ENCODE results near the gene PTPRK. TPM values are rescaled to one million over a fixed set of nuclear protein-coding genes. Genes with fewer than 3 reads are reported as not detected.
A peak's percentile ranks its signal among the peaks of the same experiment; 100 is the strongest.
"Not testable (repeated sequence)": the region's sequence is repeated elsewhere in the genome, so short reads cannot be mapped to it uniquely, and the experiment has no call there.

PTPRK gene
- total RNA-seq, 1 experiment from 2014 or later, result 31.9 TPM

GRCh38 chr6:128491610-128492206 lies 28.7 kb downstream of the PTPRK start:
- Histone ChIP-seq H3K4me3 (peak overlapping the region; percentile 37), H3K36me3 (no peaks in the 10 kb centered on the region), H3K27me3 (replicated peaks) (no peaks in the 10 kb centered on the region), H3K4me1 (replicated peaks) (peaks cover 39% of the 10 kb centered on the region), H3K9me3 (replicated peaks) (no peaks in the 10 kb centered on the region), H3K27ac (peak overlapping the region; percentile 85)
- peak; percentile 48 to 70 for DNase-seq (ENCODE audit: low read depth in 1 of 2, low spot score in 2 of 2)

- Histone ChIP-seq H3K36me3 (no peaks in the 10 kb centered on the region), H3K27me3 (replicated peaks) (no peaks in the 10 kb centered on the region), H3K27ac (peak overlapping the region; percentile 85), H3K9me3 (replicated peaks) (no peaks in the 10 kb centered on the region), H3K4me3 (peak overlapping the region; percentile 37), H3K4me1 (replicated peaks) (peaks cover 39% of the 10 kb centered on the region)
- peak in 1 of 2 experiments; percentile 52 for DNase-seq (ENCODE audit: low read depth in 1 of 2, low spot score in 2 of 2)
These were observed 29.3 kb downstream of the PTPRK start for GRCh38 chr6:128491100-128491581.

GRCh38 chr6:128487746-128488145 lies 32.7 kb downstream of the PTPRK start:
- H3K36me3 ChIP-seq, result no peaks in the 10 kb centered on the region
- DNase-seq (ENCODE audit: low read depth in 1 of 2, low spot score in 2 of 2), result no peak
- no peaks in the 10 kb centered on the region for H3K27me3 ChIP-seq (replicated peaks)
- no peaks in the 10 kb centered on the region for H3K9me3 ChIP-seq (replicated peaks)
- H3K27ac ChIP-seq, result no peak overlapping the region
- peaks cover 29% of the 10 kb centered on the region for H3K4me1 ChIP-seq (replicated peaks)
- H3K4me3 ChIP-seq, result no peak overlapping the region

- no peaks in the 10 kb centered on the region for H3K36me3 ChIP-seq
- H3K9me3 ChIP-seq (replicated peaks), result no peaks in the 10 kb centered on the region
- H3K27me3 ChIP-seq (replicated peaks), result no peaks in the 10 kb centered on the region
- H3K4me3 ChIP-seq, result no peak overlapping the region
- H3K4me1 ChIP-seq (replicated peaks), result peaks cover 22% of the 10 kb centered on the region
- no peak for DNase-seq (ENCODE audit: low read depth in 1 of 2, low spot score in 2 of 2)
- H3K27ac ChIP-seq, result no peak overlapping the region
These were observed 33.3 kb downstream of the PTPRK start for GRCh38 chr6:128487055-128487454.

- H3K9me3 ChIP-seq (replicated peaks); H3K27ac ChIP-seq; DNase-seq (ENCODE audit: low read depth in 1 of 2, low spot score in 2 of 2); H3K4me3 ChIP-seq; H3K36me3 ChIP-seq; H3K27me3 ChIP-seq (replicated peaks): not testable (repeated sequence)
- H3K4me1 ChIP-seq (replicated peaks), result peaks cover 20% of the 10 kb centered on the region
These were observed 33.8 kb downstream of the PTPRK start for GRCh38 chr6:128486580-128486979.

- Histone ChIP-seq H3K9me3 (replicated peaks) (no peaks in the 10 kb centered on the region), H3K36me3 (no peaks in the 10 kb centered on the region), H3K4me1 (replicated peaks) (peaks cover 12% of the 10 kb centered on the region), H3K4me3 (no peak overlapping the region), H3K27ac (no peak overlapping the region), H3K27me3 (replicated peaks) (no peaks in the 10 kb centered on the region)
- no peak for DNase-seq (ENCODE audit: low read depth in 1 of 2, low spot score in 2 of 2)
These were observed 36.8 kb downstream of the PTPRK start for GRCh38 chr6:128483472-128484135.

GRCh38 chr6:128482642-128483041 lies 37.8 kb downstream of the PTPRK start:
- DNase-seq (ENCODE audit: low read depth in 1 of 2, low spot score in 2 of 2), result no peak
- peaks cover 5% of the 10 kb centered on the region for H3K4me1 ChIP-seq (replicated peaks)
- H3K27me3 ChIP-seq (replicated peaks), result no peaks in the 10 kb centered on the region
- no peaks in the 10 kb centered on the region for H3K36me3 ChIP-seq
- H3K9me3 ChIP-seq (replicated peaks), result no peaks in the 10 kb centered on the region
- H3K4me3 ChIP-seq, result no peak overlapping the region
- H3K27ac ChIP-seq, result no peak overlapping the region

GRCh38 chr6:128479991-128480390 lies 40.4 kb downstream of the PTPRK start:
- no peak for DNase-seq (ENCODE audit: low read depth in 1 of 2, low spot score in 2 of 2)
- no peaks in the 10 kb centered on the region for H3K9me3 ChIP-seq (replicated peaks)
- H3K36me3 ChIP-seq, result no peaks in the 10 kb centered on the region
- no peak overlapping the region for H3K27ac ChIP-seq
- no peak overlapping the region for H3K4me3 ChIP-seq
- no peaks in the 10 kb centered on the region for H3K27me3 ChIP-seq (replicated peaks)
- no peaks in the 10 kb centered on the region; the same call in 1 of the 2 replicates for H3K4me1 ChIP-seq (replicated peaks)

- no peak for DNase-seq (ENCODE audit: low read depth in 1 of 2, low spot score in 2 of 2)
- Histone ChIP-seq H3K36me3 (no peaks in the 10 kb centered on the region), H3K27ac (no peak overlapping the region), H3K27me3 (replicated peaks) (no peaks in the 10 kb centered on the region), H3K4me3 (no peak overlapping the region), H3K9me3 (replicated peaks) (no peaks in the 10 kb centered on the region), H3K4me1 (replicated peaks) (peaks cover 8% of the 10 kb centered on the region)
These were observed 41.2 kb downstream of the PTPRK start for GRCh38 chr6:128479048-128479666.

- no peaks in the 10 kb centered on the region for H3K36me3 ChIP-seq
- H3K4me3 ChIP-seq, result no peak overlapping the region
- no peak for DNase-seq (ENCODE audit: low read depth in 1 of 2, low spot score in 2 of 2)
These were observed 42.0 kb downstream of the PTPRK start for GRCh38 chr6:128478230-128479047.

GRCh38 chr6:128474933-128475332 lies 45.5 kb downstream of the PTPRK start:
- H3K4me3 ChIP-seq, result no peak overlapping the region
- no peak overlapping the region for H3K27ac ChIP-seq
- H3K9me3 ChIP-seq (replicated peaks), result no peaks in the 10 kb centered on the region
- peaks cover 11% of the 10 kb centered on the region for H3K4me1 ChIP-seq (replicated peaks)
- no peaks in the 10 kb centered on the region for H3K27me3 ChIP-seq (replicated peaks)
- no peaks in the 10 kb centered on the region for H3K36me3 ChIP-seq
- no peak for DNase-seq (ENCODE audit: low read depth in 1 of 2, low spot score in 2 of 2)

More at GRCh38 chr6:128478230-128479047, 42.0 kb downstream of the PTPRK start:
- Histone ChIP-seq H3K9me3 (replicated peaks) (no peaks in the 10 kb centered on the region), H3K27me3 (replicated peaks) (no peaks in the 10 kb centered on the region), H3K27ac (no peak overlapping the region), H3K4me1 (replicated peaks) (peaks cover 11% of the 10 kb centered on the region)

- Histone ChIP-seq H3K4me3 (no peak overlapping the region), H3K36me3 (no peaks in the 10 kb centered on the region), H3K4me1 (replicated peaks) (peaks cover 11% of the 10 kb centered on the region), H3K9me3 (replicated peaks) (no peaks in the 10 kb centered on the region), H3K27me3 (replicated peaks) (no peaks in the 10 kb centered on the region), H3K27ac (no peak overlapping the region)
- peak in 1 of 2 experiments; percentile 10 for DNase-seq (ENCODE audit: low read depth in 1 of 2, low spot score in 2 of 2)
These were observed 45.9 kb downstream of the PTPRK start for GRCh38 chr6:128474481-128474880.

GRCh38 chr6:128471907-128472306 lies 48.5 kb downstream of the PTPRK start:
- H3K36me3 ChIP-seq, result no peaks in the 10 kb centered on the region
- H3K4me3 ChIP-seq, result no peak overlapping the region
- H3K9me3 ChIP-seq (replicated peaks), result no peaks in the 10 kb centered on the region

More at GRCh38 chr6:128471907-128472306, 48.5 kb downstream of the PTPRK start:
- Histone ChIP-seq H3K27ac (no peak overlapping the region), H3K4me1 (replicated peaks) (peaks cover 11% of the 10 kb centered on the region), H3K27me3 (replicated peaks) (no peaks in the 10 kb centered on the region)
- no peak for DNase-seq (ENCODE audit: low read depth in 1 of 2, low spot score in 2 of 2)

Measured in SJSA1 (cell line).